ENCODE data around the gene DPYSL4. TPM values are rescaled to one million over a fixed set of nuclear protein-coding genes. Genes with fewer than 3 reads are reported as not detected.

Gene DPYSL4
- polyA plus RNA-seq, 3 donors = 0.08 TPM; not detected in 2

DNA sequence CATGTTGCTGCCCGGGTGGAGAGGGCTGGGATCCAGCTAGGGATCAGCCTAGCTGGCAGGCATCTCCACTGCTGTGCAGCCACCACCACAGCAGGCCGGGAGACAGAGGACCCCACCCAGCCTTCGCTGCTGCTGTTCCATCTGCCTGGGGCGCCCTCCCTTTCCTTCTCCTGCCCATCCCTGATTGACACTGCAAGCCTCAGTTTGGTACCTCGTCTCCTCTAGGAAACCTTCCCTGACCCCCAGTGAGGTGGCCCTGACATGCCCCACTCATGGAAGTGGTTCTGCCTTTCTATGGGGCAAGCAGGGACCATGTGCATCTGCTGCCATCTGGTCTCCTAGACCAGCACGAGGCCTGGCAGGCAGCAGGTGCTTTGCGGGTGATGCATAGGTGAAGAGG, 30.4 kb upstream of the DPYSL4 start:
- no peaks in the 10 kb centered on the region for H4K20me1 ChIP-seq (ENCODE audit: insufficient read depth, low read length)
- TF ChIP-seq, protein P1, sequence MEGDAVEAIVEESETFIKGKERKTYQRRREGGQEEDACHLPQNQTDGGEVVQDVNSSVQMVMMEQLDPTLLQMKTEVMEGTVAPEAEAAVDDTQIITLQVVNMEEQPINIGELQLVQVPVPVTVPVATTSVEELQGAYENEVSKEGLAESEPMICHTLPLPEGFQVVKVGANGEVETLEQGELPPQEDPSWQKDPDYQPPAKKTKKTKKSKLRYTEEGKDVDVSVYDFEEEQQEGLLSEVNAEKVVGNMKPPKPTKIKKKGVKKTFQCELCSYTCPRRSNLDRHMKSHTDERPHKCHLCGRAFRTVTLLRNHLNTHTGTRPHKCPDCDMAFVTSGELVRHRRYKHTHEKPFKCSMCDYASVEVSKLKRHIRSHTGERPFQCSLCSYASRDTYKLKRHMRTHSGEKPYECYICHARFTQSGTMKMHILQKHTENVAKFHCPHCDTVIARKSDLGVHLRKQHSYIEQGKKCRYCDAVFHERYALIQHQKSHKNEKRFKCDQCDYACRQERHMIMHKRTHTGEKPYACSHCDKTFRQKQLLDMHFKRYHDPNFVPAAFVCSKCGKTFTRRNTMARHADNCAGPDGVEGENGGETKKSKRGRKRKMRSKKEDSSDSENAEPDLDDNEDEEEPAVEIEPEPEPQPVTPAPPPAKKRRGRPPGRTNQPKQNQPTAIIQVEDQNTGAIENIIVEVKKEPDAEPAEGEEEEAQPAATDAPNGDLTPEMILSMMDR (IDR thresholded peaks at IDR 0.05) = no peak
- Mint-ChIP-seq H3K36me3 (no peaks in the 10 kb centered on the region), H3K27ac (peak overlapping the region in 2 of 7 donors; percentile 7 to 33), H3K27me3 (ENCODE audit: low read depth in 3 of 3) (peaks cover 0 to 3% (median 0%) of the 10 kb centered on the region in 3 donors), H3K4me3 (no peak overlapping the region), H3K4me1 (no peaks in the 10 kb centered on the region), H3K9me3 (peaks cover 0 to 7% (median 3%) of the 10 kb centered on the region in 7 donors)
- H3K9ac ChIP-seq (ENCODE audit: insufficient read depth, low read length, poor library complexity, severe bottlenecking) = no peak overlapping the region
- H3K27me3 ChIP-seq (ENCODE audit: control insufficient read depth in 2 of 2, insufficient read depth in 2 of 2, low read length in 2 of 2) = no peaks in the 10 kb centered on the region
- no peak overlapping the region for H2AFZ ChIP-seq (ENCODE audit: insufficient read depth, low read depth, low read length, poor library complexity, severe bottlenecking)
- no peaks in the 10 kb centered on the region for H3K36me3 ChIP-seq (replicated peaks in 1 of 2; ENCODE audit: control insufficient read depth in 1 of 2, insufficient read depth in 2 of 2, low read length in 2 of 2)
- H3K27ac ChIP-seq (ENCODE audit: low read depth in 1 of 2, low read length in 2 of 2) = no peak overlapping the region
- intact Hi-C loops (cut with micrococcal nuclease) = no loop called here
- DNase-seq = no peak
- no peak overlapping the region for H3K4me3 ChIP-seq (replicated peaks in 1 of 3; ENCODE audit: low read depth in 2 of 3, low read length in 3 of 3)
- H3K9me3 ChIP-seq (replicated peaks in 1 of 2; ENCODE audit: control insufficient read depth in 1 of 2, insufficient read depth in 1 of 2, low read length in 2 of 2) = peaks cover 0 to 5% of the 10 kb centered on the region in 2 donors
- no peaks in the 10 kb centered on the region for H3K4me1 ChIP-seq (ENCODE audit: control insufficient read depth in 1 of 2, insufficient read depth in 2 of 2, low read length in 2 of 2)
- no peak overlapping the region for H3K4me2 ChIP-seq (replicated peaks; ENCODE audit: extremely low read depth, low read length, poor library complexity, severe bottlenecking)
- 86% methylated on average over 6 of the region's 7 CpGs for WGBS (ENCODE audit: insufficient coverage)
- no peaks in the 10 kb centered on the region for H3K79me2 ChIP-seq (ENCODE audit: insufficient read depth, low read length)

DNA sequence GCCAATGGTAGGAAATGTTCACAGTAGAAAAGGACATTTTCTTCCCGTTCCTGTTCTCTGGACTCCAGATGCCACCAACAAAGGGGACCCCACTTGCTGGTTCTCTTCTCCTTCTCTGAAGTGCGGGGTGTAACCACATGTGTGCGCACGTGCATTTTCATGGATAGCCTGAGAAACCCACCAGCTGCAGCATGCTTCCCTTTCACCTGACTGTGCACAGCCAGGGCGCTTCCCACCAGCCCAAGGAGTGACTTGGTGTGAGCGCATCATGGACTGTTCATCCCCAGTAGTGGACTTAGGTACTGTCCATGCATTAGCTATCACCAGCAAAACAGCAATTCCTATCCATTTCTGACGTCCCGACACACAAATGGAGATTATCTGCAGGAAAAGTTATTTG, 29.6 kb upstream of the DPYSL4 start:
- DNase-seq = no peak
- H2AFZ ChIP-seq (ENCODE audit: insufficient read depth, low read depth, low read length, poor library complexity, severe bottlenecking) = no peak overlapping the region
- Mint-ChIP-seq H3K4me1 (no peaks in the 10 kb centered on the region), H3K4me3 (no peak overlapping the region), H3K9me3 (peaks cover 0 to 7% (median 3%) of the 10 kb centered on the region in 7 donors), H3K27me3 (ENCODE audit: low read depth in 3 of 3) (peaks cover 0 to 5% (median 3%) of the 10 kb centered on the region in 3 donors), H3K27ac (peak overlapping the region in 2 of 7 donors; percentile 30 to 67), H3K36me3 (no peaks in the 10 kb centered on the region)
- WGBS (ENCODE audit: insufficient coverage) = 86% methylated on average over 4 of the region's 8 CpGs
- no peaks in the 10 kb centered on the region for H3K4me1 ChIP-seq (ENCODE audit: control insufficient read depth in 1 of 2, insufficient read depth in 2 of 2, low read length in 2 of 2)
- no peaks in the 10 kb centered on the region for H3K36me3 ChIP-seq (replicated peaks in 1 of 2; ENCODE audit: control insufficient read depth in 1 of 2, insufficient read depth in 2 of 2, low read length in 2 of 2)
- intact Hi-C loops (cut with micrococcal nuclease) = no loop called here
- H3K4me2 ChIP-seq (replicated peaks; ENCODE audit: extremely low read depth, low read length, poor library complexity, severe bottlenecking) = no peak overlapping the region
- TF ChIP-seq, protein P1 (IDR thresholded peaks at IDR 0.05) = no peak
- peaks cover 0 to 5% of the 10 kb centered on the region in 2 donors for H3K9me3 ChIP-seq (replicated peaks in 1 of 2; ENCODE audit: control insufficient read depth in 1 of 2, insufficient read depth in 1 of 2, low read length in 2 of 2)
- H3K27me3 ChIP-seq (ENCODE audit: control insufficient read depth in 2 of 2, insufficient read depth in 2 of 2, low read length in 2 of 2) = peaks cover 0 to 1% of the 10 kb centered on the region in 2 donors
- H4K20me1 ChIP-seq (ENCODE audit: insufficient read depth, low read length) = no peaks in the 10 kb centered on the region
- H3K79me2 ChIP-seq (ENCODE audit: insufficient read depth, low read length) = no peaks in the 10 kb centered on the region
- H3K27ac ChIP-seq (ENCODE audit: low read depth in 1 of 2, low read length in 2 of 2) = no peak overlapping the region
- no peak overlapping the region for H3K9ac ChIP-seq (ENCODE audit: insufficient read depth, low read length, poor library complexity, severe bottlenecking)
- no peak overlapping the region for H3K4me3 ChIP-seq (replicated peaks in 1 of 3; ENCODE audit: low read depth in 2 of 3, low read length in 3 of 3)
